Peyer's patch (tissue), 4 donors: Measurements from ENCODE around the gene KRT35.

Source experiments
- CTCF ChIP-seq, 6 experiments: fragments of 450-650 bp in 4 of 6; fragments of 200-600 bp in 2 of 6; sonication (generic) in 1 of 6; IDR thresholded peaks; one replicate each; pipeline ENCODE4 v1.5.1; 2017 to 2019; ENCODE audit warnings: antibody characterized with exemption in 6 of 6, mild to moderate bottlenecking in 3 of 6, moderate library complexity in 1 of 6
- POLR2A ChIP-seq, 2 donors: fragments of 450-650 bp; IDR thresholded peaks; one replicate each; pipeline ENCODE4 v1.5.1; 2017; ENCODE audit warnings: antibody characterized with exemption in 2 of 2, mild to moderate bottlenecking in 2 of 2, moderate library complexity in 2 of 2

- no peak for TF ChIP-seq CTCF (IDR thresholded peaks at IDR 0.05)
- no peak for TF ChIP-seq POLR2A (IDR thresholded peaks at IDR 0.05)
Observed at GRCh38 chr17:41486316-41486715, 5.4 kb upstream of the KRT35 start.
